ENCODE data around the gene KLHL29. TPM values are rescaled to one million over a fixed set of nuclear protein-coding genes. Genes with fewer than 3 reads are reported as not detected.

Gene KLHL29
- total RNA-seq, 1 donor from 2014 or later = 15.1 TPM

DNA sequence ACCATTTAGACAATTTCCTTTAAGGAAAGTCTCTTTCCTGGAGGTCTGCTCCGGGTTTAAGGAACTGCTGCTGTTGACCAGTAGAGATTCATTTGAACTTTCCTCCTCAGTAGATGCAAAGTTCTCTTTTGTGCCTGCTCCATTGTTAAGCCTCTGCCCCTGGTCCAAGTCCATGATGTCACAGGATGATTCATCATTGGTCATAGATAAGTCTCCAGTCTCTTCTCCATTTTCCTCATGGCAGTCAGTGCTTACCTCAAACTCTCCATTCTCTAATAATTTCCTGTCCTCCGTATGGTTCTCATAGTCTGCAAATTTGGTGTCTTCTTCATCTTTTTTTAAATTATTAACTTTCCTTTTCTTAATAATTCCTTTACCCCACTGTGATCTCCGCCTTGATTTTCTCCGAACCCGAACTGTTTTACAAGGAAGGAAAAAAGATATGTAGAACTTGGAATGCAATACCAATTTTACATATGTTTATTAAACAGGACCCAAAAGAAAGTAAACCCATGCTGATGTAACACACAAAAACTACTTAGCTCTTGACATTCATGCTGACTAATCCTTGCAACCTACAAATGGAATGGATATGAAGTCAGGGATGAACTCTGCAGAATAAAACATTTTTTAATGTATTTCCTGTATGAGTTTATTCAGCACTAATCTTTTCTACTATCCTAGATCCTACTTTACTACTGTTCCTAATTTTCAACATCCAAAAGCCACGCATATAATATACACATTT, 372.9 kb downstream of the KLHL29 start:
- peaks cover 27% of the 10 kb centered on the region for H3K36me3 ChIP-seq
- TF ChIP-seq, protein P1, sequence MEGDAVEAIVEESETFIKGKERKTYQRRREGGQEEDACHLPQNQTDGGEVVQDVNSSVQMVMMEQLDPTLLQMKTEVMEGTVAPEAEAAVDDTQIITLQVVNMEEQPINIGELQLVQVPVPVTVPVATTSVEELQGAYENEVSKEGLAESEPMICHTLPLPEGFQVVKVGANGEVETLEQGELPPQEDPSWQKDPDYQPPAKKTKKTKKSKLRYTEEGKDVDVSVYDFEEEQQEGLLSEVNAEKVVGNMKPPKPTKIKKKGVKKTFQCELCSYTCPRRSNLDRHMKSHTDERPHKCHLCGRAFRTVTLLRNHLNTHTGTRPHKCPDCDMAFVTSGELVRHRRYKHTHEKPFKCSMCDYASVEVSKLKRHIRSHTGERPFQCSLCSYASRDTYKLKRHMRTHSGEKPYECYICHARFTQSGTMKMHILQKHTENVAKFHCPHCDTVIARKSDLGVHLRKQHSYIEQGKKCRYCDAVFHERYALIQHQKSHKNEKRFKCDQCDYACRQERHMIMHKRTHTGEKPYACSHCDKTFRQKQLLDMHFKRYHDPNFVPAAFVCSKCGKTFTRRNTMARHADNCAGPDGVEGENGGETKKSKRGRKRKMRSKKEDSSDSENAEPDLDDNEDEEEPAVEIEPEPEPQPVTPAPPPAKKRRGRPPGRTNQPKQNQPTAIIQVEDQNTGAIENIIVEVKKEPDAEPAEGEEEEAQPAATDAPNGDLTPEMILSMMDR (IDR thresholded peaks at IDR 0.05) = no peak
- ATAC-seq (no peak), DNase-seq (no peak)
- H3K27ac ChIP-seq = no peak overlapping the region
- H3K9me3 ChIP-seq = no peaks in the 10 kb centered on the region
- H3K4me1 ChIP-seq = peaks cover 9% of the 10 kb centered on the region
- intact Hi-C loops (cut with DNase I) = no loop called here
- H3K27me3 ChIP-seq = no peaks in the 10 kb centered on the region
- no peak overlapping the region for H3K4me3 ChIP-seq

All from upper lobe of right lung (tissue), 1 donor.